Tibial nerve (tissue), 3 donors: Measurements from ENCODE around the gene PDE6H.

Source experiments
- CTCF ChIP-seq, 5 experiments: fragments of 200-600 bp in 3 of 5; fragments of 450-650 bp in 2 of 5; sonication (generic) in 3 of 5; IDR thresholded peaks; one replicate each; pipeline ENCODE4 v1.5.1; 2016 to 2019; ENCODE audit warnings: antibody characterized with exemption in 5 of 5, mild to moderate bottlenecking in 3 of 5, moderate library complexity in 2 of 5
- POLR2A ChIP-seq, 2 donors: fragments of 450-650 bp; IDR thresholded peaks; one replicate each; pipeline ENCODE4 v1.6.1; 2017; ENCODE audit warnings: antibody characterized with exemption in 2 of 2, mild to moderate bottlenecking in 2 of 2, moderate library complexity in 2 of 2

DNA sequence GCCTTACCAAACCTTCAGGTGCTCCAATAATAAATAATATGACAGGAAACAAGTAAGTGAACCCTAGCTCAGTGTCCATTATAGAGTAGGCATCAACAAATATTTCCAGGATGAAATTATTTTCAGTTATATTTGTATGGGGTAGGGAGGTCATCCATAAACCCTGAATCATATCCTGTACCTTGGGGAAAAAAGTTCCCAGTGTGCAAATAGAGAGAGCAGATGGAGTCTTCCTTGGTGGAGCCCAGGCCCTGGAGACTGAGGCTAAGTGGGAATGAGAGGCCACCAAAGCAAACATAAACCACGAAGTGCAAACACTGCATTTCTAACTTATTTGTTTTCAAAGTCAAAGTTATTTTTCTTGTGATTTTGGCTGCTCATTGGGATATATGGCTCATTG lies 26.0 kb upstream of the PDE6H start:
- no peak for TF ChIP-seq CTCF (IDR thresholded peaks at IDR 0.05)
- TF ChIP-seq POLR2A (IDR thresholded peaks at IDR 0.05), result no peak
